Measurements from ENCODE around the gene KCNG2.
"Not testable (repeated sequence)": the region's sequence is repeated elsewhere in the genome, so short reads cannot be mapped to it uniquely, and the experiment has no call there.

KCNG2 gene

DNA sequence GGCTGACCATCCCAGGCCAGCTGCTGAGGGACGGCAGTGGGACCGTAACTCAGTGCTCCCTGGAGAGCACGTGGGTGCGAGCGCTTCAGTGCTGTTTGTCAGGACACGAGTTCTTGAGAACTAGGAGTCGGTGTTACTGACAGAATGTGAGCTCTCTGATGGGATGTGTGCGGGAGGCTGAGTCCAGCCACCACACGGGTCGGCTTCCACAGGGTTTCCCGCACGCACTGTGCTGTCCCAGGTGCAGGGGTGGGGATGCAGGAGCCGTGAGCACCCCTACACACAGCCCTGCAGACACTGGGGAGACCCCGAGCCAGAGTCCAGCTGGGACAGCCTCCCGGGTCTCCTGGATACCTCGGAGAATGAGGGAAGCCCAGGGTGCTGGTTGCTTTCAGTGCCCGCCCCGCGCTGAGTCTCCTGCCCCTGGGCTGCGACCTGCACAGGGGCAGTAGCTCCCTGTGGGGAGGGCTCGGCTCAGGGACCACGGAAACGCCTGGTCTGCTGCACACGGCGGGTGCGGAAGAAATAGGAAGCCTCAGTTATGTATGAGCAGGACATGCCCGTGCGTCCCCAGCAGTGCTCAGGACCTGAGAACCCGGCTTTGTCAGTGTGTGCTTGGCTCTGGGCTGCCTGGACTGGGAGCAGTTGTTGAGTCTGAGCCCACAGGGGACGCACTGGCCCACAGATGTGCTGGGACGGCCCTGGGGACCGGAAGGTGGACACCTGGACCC lies 71.2 kb downstream of the KCNG2 start:
- no peak overlapping the region for H3K4me3 ChIP-seq (ENCODE audit: low read depth, low read length)

DNA sequence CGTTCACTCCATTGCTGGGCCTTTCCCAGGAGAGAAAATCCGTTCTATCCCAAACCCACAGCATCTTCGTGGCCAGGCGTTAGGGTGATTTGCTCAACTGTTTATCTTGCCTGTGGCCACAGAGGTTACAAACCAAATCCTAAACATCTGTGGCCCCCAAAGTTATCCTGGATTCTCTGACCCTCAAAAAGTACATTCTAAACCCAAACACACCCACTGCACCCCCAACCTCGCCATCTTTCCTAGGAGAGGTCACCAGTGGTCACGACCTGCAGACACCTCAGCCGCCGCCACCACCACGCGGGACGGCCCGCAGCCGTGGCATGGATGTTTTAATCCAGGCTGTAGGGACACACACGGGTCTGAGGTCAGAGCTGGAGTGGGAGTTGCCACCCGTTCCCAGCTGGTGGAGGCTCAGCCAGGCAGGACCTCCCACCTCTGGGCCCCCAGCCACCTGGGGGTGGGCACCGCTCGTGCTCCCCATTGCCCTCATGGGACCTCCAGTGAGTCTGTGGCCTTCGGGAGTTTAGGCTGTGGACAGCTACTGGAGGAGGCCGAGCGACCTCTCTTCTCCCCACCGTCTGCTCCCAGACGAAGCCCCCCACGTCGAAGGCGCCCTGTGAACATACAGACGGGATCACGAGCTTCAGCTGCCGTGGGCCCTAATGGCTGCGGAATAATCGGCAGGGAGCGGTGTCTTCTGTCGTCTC lies 72.0 kb downstream of the KCNG2 start:
- H3K4me3 ChIP-seq (ENCODE audit: low read depth, low read length) = no peak overlapping the region

DNA sequence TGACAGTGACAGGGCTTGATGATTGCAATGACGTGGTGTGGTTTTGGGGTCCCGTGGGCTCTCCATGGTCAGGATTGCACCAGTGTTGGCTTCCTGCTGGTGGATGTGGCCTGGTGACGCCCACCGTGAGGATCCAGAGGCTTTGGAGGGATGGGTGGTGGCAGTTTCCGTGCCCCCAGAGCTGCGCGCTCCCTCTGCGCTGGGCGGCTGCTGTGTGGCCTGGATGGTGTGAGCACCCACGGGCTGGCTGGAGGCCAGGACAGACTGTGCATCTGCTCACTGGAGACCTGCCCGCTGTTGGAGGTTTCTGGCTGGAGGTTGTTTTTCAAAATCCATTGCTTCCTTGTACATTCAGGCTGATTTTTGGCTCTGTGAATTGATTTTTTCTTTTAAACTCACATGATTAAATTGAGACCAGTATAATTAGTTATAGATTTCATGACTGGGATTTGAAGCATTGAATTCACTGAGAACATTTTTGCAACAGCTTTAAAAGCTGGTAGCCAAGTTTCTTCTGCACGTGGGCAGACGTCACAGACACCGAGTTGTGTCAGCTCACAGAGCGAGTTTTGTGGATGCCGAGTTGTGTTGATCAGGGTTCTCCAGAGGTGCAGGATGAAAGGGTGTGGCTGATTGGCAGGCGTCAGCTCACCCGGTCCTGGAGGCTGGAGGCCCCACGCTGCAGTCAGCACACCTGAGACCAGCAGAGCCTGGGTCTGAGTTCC lies 72.7 kb downstream of the KCNG2 start:
- H3K4me3 ChIP-seq (ENCODE audit: low read depth, low read length) = no peak overlapping the region

DNA sequence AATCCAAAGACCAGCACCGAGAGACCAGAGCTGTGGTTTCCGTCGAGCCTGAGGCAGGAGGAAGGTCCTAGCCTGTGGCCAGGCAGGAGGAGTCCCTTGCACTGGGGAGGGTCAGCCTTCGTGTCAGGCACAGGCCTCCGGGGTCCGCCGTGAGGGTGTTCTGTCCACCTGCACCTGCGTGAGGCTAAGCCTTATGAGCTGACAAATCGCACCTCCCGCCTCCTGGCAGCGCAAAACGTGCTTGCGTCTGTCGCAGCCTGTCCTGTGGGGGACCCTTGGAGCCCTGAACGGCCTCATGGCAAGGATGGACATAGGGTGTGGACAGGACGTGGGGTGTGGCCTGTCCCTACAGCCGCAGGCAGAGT lies 73.3 kb downstream of the KCNG2 start:
- H3K4me3 ChIP-seq (ENCODE audit: low read depth, low read length) = no peak overlapping the region

DNA sequence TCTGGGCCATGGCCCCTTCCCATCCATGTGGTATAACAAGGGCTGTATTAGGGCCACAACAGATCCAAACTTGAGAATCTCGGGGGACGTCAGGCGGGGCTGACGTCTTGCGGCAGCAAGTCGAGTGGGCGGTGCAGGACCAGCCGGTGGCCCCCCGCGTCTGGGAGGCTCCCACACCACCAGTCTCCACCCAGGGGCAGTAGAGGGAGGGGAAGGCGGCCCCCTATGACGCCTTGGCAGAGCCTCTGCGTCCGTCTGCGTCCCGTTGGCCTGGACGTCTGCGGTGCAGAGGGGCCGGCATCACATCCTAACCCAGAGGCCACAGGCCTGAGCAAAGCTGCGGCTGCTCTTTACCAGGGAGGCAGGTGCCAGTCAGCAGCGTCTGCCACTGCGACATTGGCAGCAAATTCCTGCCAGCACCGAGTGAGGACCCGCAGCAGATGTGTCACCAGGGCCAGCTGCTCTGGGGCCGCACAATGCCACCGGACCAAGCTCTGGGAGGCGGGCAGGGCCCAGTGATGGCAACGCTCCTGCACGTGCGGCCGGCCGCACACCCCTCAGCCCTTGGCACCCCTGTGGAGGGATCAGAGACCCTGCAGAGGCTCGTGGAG lies 73.8 kb downstream of the KCNG2 start:
- H3K4me3 ChIP-seq (ENCODE audit: low read depth, low read length) = no peak overlapping the region

DNA sequence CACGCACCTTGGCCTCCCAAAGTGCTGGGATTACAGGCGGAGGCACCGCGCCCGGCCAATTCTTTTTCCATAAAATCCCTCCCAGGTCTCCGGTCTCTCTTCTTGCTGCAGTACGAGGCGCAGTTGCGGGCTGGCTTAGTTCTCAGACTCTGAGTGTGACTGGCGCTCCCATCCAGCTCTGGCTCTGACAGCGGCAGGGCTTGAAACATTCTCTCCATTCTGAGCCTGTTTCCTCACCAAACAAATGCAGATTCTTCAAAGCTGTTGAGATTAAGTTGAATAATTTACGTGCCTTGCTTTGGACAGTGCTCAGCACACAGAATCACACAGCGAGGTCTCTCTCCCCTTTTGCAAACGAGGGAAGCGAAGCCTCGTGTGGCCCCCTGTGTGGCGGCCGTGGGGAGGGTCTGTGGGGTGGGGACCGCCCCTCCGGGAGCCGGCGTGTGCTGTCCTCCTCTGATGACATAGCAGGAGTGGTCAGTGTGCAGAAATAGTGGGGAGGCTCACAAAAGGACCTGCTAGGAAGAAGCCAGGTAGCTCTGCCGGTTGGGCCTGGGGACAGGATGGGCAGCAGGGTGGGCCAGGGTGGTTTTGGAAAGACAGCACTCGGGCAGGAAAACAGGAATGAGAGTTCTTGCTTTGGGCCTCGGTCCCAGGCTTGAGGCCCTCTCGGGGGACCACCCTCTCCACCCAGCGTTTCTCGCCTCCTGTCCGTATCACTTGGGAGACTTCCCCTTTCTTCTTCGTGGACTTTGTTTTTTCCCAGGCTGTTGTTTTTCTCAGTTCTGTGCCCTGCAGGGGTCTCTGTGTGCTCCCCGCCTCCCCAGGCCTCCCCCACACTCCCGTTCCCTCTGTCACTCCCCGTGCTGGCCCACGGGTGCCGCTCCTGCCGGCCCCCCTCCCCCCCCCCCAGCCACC lies 75.0 kb downstream of the KCNG2 start:
- H3K4me3 ChIP-seq (ENCODE audit: low read depth, low read length) = no peak overlapping the region

DNA sequence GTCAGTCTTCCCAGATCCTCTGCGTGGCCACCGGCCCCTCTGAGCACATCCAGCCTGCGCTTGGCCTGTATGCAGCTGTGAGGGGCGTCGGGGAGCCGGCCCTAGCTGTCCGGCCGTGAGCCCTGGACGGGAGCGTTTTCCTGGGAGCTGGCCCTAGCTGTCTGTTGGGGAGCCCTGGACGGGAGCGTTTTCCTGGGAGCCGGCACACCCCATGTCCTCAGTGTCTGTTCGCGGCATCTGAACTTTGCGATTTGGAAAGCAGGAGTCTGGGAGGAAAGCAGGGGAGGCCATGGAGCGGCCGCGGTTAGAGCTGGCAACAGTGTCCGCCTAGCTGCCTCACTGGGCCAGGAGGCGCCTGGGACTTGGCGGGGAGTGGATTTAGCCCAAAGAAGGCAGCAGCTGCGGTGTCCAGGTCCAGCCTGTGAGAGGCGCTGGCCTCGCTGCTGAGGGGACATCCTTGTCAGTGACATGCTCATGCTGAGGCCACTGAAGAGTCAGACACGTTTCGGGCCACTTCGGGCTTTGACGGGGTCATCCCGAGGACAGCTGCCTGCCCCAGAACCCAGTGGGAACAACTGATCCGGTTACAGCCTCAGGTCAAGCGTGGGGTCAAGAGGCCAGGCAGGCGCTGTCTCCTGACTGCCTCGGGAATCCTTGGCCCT lies 75.8 kb downstream of the KCNG2 start:
- H3K4me3 ChIP-seq (ENCODE audit: low read depth, low read length) = no peak overlapping the region

DNA sequence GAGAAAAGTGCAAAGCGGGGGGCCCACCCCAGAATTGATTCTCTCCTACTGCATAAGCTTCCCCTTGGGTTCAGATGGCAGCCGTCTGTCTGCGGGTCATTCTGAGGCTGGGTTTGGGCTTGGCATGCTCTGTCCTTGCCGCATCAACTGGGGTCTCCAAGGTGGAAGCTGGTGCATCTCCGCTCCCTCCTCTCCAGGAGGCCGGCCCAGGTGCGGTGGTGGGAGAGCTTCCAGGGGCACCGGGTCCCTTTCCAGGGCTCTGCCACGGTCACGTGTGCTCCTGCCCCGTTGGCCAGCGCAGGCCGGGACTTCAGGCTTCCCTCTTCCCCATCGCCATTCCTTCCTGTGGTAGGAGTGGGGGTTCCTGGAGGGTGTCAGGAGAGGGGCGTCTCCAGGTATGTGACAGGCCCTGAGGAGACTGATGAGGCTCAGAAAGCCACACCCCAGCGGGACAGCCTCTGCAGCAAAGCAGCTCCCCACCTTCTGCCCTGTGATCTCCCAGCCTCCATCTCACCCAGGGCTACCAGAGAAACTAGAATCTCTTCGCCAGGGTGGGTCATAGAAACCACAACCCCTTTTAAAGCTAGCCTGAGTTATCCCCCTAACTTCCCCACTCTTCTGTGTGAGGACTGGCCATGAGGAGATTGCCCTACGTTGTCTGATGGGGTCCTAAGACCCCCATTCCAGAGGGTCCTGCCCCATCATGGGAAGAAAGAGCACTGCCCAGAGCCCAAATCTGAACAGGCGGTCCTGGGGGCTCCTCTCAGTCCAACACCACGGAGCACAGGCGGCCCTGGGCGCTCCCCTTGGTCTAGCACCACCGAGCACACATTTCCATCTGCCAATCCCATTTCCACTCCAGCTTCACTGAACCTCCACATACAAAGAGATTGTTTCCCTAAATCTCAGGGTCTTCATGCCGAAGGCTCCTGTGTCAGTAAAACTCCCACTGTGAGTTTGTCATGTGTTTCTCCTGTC lies 77.1 kb downstream of the KCNG2 start:
- no peak overlapping the region for H3K4me3 ChIP-seq (ENCODE audit: low read depth, low read length)

DNA sequence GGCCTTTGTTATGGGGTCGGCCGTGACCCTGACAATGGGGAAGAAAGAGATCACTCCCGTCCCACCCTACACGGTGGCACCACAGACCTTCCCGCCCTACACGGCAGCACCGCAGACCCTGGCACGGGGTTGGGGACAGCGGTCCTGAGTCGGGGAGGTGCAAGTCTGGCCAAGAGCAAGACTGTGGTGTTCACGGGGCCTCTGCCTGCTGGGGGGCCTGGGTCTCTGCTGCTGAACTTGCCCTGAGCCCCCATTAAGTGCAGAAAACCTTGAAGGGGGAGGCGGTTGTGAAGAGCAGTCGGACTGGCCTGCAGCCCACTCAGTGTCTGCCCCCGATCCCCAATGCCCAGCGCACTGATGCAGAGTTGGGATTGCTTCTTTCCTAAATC lies 77.8 kb downstream of the KCNG2 start:
- no peak overlapping the region for H3K4me3 ChIP-seq (ENCODE audit: low read depth, low read length)

DNA sequence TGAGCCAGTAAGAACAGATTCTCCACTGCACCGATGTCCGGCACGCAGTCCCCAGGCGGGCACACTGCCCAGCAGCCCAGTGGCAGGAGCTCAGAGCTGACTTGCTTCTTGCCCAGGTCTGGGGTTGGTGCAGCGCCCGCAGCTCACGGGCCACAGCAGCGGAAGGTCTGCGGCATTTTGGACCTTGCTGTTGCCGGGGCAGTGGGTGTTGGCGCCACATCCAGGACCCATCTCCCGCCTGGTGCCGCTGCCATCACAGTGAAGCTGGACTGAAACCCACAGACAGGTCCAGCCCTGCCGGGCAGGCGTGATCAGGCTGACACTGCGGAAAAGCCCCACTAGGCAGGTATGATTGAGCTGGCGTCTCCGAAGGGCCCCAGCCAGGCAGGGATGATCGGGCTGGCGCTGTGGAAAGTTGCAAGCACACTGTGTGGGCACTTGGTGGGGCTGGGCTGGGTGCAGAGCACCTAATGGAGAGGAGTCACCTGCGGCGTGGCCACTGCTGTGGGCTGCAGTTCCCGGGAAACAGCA lies 78.3 kb downstream of the KCNG2 start:
- H3K4me3 ChIP-seq (ENCODE audit: low read depth, low read length) = no peak overlapping the region

DNA sequence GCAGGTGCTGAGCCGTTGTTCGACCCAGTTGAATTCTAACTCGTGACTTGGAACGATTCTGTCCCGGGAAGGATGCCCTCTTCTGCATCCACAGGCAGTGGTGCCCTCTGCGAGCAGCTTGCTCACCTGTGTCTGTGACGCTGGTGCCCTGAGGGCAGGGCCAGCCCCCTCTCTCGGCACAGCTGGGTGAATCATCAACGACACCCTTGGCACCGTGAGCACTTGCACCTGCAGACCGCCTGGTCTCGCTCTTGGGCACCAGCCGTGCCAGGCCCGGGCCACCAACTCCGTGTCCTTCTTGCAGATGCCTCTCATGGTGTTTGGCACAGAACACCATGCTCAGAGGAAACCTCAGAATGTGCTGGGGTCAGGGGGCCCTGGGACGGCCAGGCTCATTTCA lies 78.8 kb downstream of the KCNG2 start:
- H3K4me3 ChIP-seq (ENCODE audit: low read depth, low read length) = no peak overlapping the region

DNA sequence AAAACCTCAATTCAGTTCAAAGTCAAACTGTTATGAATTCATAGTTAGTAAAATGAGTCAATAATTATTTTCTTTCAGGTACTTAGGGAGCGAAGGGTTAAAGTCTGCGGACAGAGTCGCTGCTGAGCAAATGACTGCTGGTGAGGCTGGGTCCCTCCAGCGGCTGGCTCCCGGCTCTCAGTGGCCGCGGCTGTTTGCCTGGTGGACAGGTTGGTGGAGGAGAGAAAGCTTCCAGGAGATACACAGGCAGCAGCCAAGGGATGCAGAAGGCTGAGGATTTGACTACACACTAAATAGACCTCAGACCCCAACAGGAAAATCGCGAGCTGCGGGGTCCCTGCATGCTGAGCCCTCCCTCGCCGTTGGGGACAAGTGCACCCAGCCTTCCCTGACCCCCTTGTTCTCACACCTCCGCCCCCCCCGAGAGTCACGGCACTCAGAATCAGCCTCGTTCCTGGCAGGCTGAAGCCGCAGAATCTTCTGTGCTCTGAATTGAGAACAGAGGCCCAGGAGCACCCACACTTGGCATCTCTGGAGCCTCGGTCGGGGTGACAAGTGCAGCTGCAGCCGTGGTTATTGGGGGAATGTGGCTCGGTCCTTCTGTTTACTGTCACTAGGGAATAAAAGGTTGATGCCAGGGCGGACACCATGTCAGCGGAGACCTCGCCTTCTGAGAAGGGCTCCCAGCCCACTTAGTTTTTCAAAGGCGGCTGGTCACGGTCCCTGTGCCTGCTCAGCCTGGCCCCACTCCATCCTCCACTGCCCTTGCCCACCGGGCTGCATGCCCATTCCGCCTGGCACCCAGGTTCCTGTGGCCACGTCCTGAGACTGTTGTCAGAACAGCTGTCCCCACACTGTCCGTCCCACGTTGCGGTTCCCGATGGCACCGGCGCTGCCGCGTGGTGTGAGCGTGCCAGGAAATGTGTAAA lies 79.7 kb downstream of the KCNG2 start:
- H3K4me3 ChIP-seq (ENCODE audit: low read depth, low read length) = no peak overlapping the region

DNA sequence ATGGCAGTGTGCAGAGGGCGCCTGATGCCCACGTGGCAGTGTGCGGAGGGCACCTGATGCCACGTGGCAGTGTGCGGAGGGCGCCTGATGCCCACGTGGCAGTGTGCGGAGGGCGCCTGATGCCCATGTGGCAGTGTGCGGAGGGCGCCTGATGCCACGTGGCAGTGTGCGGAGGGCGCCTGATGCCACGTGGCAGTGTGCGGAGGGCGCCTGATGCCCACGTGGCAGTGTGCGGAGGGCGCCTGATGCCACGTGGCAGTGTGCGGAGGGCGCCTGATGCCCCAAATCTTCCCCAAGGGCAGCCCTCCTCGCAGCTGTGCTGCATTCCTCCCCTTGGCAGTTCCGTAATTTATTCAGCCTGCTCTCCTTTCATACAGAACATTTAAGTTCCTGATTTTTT lies 80.5 kb downstream of the KCNG2 start:
- not testable (repeated sequence) for H3K4me3 ChIP-seq (ENCODE audit: low read depth, low read length)

DNA sequence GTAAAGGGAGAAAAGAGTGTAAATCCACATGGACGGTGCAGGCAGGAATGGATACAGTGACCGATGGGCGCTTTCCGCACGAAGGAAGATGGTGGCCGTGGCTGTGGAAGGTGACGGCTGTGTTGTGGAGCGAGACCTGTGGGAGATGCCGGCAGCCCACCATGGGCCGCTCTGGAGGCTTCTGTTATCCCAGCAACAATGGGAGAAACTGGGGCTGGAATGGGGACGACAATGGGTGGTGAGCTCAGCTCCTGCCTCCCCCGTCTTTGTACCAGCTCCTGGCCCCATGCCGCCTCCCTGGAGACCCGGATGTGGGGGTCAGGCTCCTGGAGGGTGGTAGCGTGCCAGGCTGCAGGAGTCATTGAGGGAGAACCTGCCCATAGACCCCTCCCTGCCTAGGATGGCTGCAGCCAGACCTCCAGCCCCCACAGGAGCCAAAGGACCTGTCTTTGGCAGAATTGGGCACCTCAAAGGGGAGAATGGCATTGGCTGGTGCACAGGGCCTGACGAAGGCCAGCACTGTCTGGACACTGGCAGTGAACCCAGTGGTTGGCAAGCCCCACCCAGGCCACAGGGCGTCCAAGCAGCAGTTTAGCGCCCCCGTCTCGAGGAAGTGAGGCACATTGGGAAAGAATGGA lies 81.1 kb downstream of the KCNG2 start:
- no peak overlapping the region for H3K4me3 ChIP-seq (ENCODE audit: low read depth, low read length)

DNA sequence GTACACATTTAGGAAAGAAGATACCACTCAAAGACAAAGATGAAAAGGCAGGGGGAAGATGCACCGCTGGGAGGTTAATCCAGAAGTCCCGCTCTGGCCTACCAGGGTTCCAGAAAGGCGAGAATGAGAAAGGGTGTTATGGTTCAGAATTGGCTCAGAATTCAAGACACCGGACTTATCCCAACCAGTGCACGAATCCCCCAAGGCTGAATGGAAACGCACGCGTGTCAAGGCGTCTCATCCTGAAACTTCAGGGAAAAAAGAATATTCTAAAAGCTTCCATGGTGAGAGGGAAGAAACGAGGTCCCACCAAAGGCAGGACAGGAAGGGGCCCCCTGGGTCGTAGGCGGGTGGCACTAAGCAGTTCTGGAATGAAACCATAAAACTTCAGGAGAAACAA lies 81.8 kb downstream of the KCNG2 start:
- H3K4me3 ChIP-seq (ENCODE audit: low read depth, low read length) = no peak overlapping the region

DNA sequence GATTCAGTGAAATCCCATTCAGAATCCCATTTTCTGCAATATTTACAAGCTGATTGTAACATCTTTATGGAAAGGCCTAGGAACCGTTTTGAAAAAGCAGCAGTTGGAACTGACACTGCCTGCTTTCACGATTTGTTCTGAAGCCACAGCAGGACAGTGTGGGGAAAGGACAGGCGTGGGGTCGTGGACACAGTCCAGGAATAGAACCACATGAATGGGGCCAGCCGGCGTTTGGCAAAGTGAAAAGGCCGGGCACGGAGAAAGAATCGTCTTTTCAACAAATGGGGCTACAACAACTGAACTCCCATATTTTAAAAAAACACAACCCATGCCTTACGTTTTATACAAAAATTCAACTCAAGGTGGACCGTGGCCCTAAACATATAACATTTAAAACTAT lies 84.0 kb downstream of the KCNG2 start:
- H3K4me3 ChIP-seq (ENCODE audit: low read depth, low read length) = no peak overlapping the region
